K562 (cell line): Measurements from ENCODE around the gene TPK1. TPM values are rescaled to one million over a fixed set of nuclear protein-coding genes. Genes with fewer than 3 reads are reported as not detected.

Source experiments
- ARID2 ChIP-seq: fragments of 450-650 bp; IDR thresholded peaks from 2 replicates; pipeline ENCODE4 v1.6.1; 2017; ENCODE audit warnings: antibody characterized with exemption, mild to moderate bottlenecking
- CBX2 ChIP-seq: fragments of 200-600 bp; sonication (generic); IDR thresholded peaks from one replicate; pipeline ENCODE4 v1.6.1; 2012; ENCODE audit warnings: mild to moderate bottlenecking, low read length, inconsistent platforms; ENCODE audit not compliant: insufficient read depth, poor library complexity, severe bottlenecking
- HNRNPK ChIP-seq: fragments of 200-400 bp; formaldehyde crosslinking; IDR thresholded peaks from one replicate; pipeline ENCODE4 v1.6.1; 2018; ENCODE audit warnings: mild to moderate bottlenecking, low read depth, low read length; ENCODE audit not compliant: poor library complexity, severe bottlenecking
- HSF4 ChIP-seq: fragments of 250-450 bp; sonication (Bioruptor Pico); IDR thresholded peaks from 2 replicates; pipeline ENCODE4 v2.1.2; 2022; ENCODE audit warnings: mild to moderate bottlenecking, moderate library complexity, borderline replicate concordance
- ILK ChIP-seq: fragments of 450-650 bp; IDR thresholded peaks from 2 replicates; pipeline ENCODE4 v1.6.1; 2016; ENCODE audit warnings: missing genetic modification characterization, low read depth, mild to moderate bottlenecking, missing compliant biosample characterization, moderate library complexity, borderline replicate concordance
- KLF16 ChIP-seq: IDR thresholded peaks from 2 replicates; pipeline ENCODE4 v1.6.1; 2016; ENCODE audit warnings: antibody characterized with exemption
- LARP7 ChIP-seq: fragments of 450-650 bp; IDR thresholded peaks from 2 replicates; pipeline ENCODE4 v1.6.1; 2016
- MEF2A ChIP-seq: IDR thresholded peaks from 2 replicates; pipeline ENCODE4 v1.6.1; 2011; ENCODE audit warnings: low read depth, mild to moderate bottlenecking, low read length, moderate library complexity; ENCODE audit not compliant: control insufficient read depth
- NRF1 ChIP-seq, 2 experiments: fragments of 450-650 bp; IDR thresholded peaks in 1 of 2; conservative IDR thresholded peaks in 1 of 2; 2 replicates each; pipeline ENCODE4 v1.6.1; 2014; ENCODE audit warnings: mild to moderate bottlenecking in 2 of 2
- RAD51 ChIP-seq: fragments of 450-650 bp; IDR thresholded peaks from 2 replicates; pipeline ENCODE4 v1.7.1; 2016; ENCODE audit warnings: low read depth, mild to moderate bottlenecking, borderline replicate concordance
- SETDB1 ChIP-seq: IDR thresholded peaks from one replicate; pipeline ENCODE4 v1.6.1; 2012; ENCODE audit warnings: low read length, control low read depth, inconsistent platforms
- TEAD4 ChIP-seq, 2 experiments: sonication (generic) in 1 of 2; formaldehyde crosslinking in 1 of 2; IDR thresholded peaks; 2 replicates each; pipeline versions ENCODE4 v1.6.1 to v1.8.0; 2012 to 2022; ENCODE audit warnings: borderline replicate concordance in 1 of 2, inconsistent platforms in 1 of 2, low read length in 1 of 2, mild to moderate bottlenecking in 1 of 2, missing genetic modification reagents in 1 of 2
- XRCC3 ChIP-seq: fragments of 450-650 bp; IDR thresholded peaks from 2 replicates; pipeline ENCODE4 v1.6.1; 2017; ENCODE audit warnings: mild to moderate bottlenecking, moderate library complexity
- ZHX1 ChIP-seq: fragments of 150-350 bp; conservative IDR thresholded peaks from 2 replicates; pipeline ENCODE4 v1.6.1; 2014; ENCODE audit warnings: low read length
- ZNF668 ChIP-seq: fragments of 250-450 bp; sonication (Bioruptor Pico); IDR thresholded peaks from 2 replicates; pipeline ENCODE4 v1.8.0; 2022; ENCODE audit warnings: mild to moderate bottlenecking, inconsistent platforms
- ZNF699 ChIP-seq: fragments of 250-450 bp; sonication (Bioruptor Pico); IDR thresholded peaks from 2 replicates; pipeline ENCODE4 v1.8.0; 2021; ENCODE audit warnings: mild to moderate bottlenecking, moderate library complexity; ENCODE audit not compliant: insufficient replicate concordance
- ZSCAN29 ChIP-seq: fragments of 450-650 bp; IDR thresholded peaks from 2 replicates; pipeline ENCODE4 v1.6.1; 2017
- polyA plus RNA-seq, 8 experiments: library from polyadenylated mRNA; depleted of rRNA in 4 of 8; stranded (reverse) in 5 of 8; unstranded in 3 of 8; fragments of >200 nt; fragmentation: Nextera tagmentation in 2 of 8; fragmentation: Illumina TruSeq in 1 of 8; extraction: Ambion mirVana in 2 of 8; extraction: Trizol in 1 of 8; gene quantifications; 2 replicates each; pipeline versions ENCODE4 v1.2.1 to v1.2.3, GENCODE V29; 2011 to 2014; ENCODE audit warnings: inconsistent platforms in 1 of 8, missing spikeins in 1 of 8
- total RNA-seq, 7 experiments: library from RNA; depleted of rRNA in 6 of 7; stranded (reverse); fragments of >200 nt in 6 of 7; fragmentation: Illumina TruSeq in 2 of 7; extraction: Trizol in 2 of 7; gene quantifications; 2 replicates each; pipeline versions ENCODE4 v1.2.1 to v1.2.3, GENCODE V29; 2011 to 2021; ENCODE audit warnings: low replicate concordance in 1 of 7
- TF ChIP-seq, protein P1 (sequence below): IDR thresholded peaks from 2 replicates; pipeline ENCODE4 v1.6.1; 2012; ENCODE audit warnings: low read depth, low read length, improper control_type of control experiment, borderline replicate concordance
- TF ChIP-seq, protein P2 (sequence below): fragments of 250-450 bp; sonication (Bioruptor Pico); IDR thresholded peaks from 2 replicates; pipeline ENCODE4 v1.5.0; 2021
- TF ChIP-seq, protein P3 (sequence below): fragments of 250-450 bp; sonication (Bioruptor Pico); IDR thresholded peaks from 2 replicates; pipeline ENCODE4 v1.4.0; 2020; ENCODE audit warnings: mild to moderate bottlenecking, moderate library complexity

Gene TPK1
- total and polyA plus RNA-seq, 9 of the 15 experiments (the other 6 are each of a cell fraction or from before 2014, with no cell fraction given) = 5.1 to 16.2 (median 9.2) TPM

GRCh38 chr7:144835652-144836544 lies at the start of gene TPK1 (continued):
- no peak for TF ChIP-seq ARID2
- TF ChIP-seq LARP7 = 0 out of 2 replicates have a peak, but pooled peaks have one; percentile 33
- TF ChIP-seq, protein P1, sequence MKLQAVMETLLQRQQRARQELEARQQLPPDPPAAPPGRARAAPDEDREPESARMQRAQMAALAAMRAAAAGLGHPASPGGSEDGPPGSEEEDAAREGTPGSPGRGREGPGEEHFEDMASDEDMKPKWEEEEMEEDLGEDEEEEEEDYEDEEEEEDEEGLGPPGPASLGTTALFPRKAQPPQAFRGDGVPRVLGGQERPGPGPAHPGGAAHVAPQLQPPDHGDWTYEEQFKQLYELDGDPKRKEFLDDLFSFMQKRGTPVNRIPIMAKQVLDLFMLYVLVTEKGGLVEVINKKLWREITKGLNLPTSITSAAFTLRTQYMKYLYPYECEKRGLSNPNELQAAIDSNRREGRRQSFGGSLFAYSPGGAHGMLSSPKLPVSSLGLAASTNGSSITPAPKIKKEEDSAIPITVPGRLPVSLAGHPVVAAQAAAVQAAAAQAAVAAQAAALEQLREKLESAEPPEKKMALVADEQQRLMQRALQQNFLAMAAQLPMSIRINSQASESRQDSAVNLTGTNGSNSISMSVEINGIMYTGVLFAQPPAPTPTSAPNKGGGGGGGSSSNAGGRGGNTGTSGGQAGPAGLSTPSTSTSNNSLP = 0 out of 2 replicates have a peak, but pooled peaks have one; percentile 51
- TF ChIP-seq ZSCAN29 = peak; percentile 67; the same call in 1 of the 2 replicates
- TF ChIP-seq SETDB1 = peak; percentile 93
- no peak for TF ChIP-seq HSF4 (CRISPR knock-in tag)
- peak; percentile 47 to 68; a peak in 3 of 4 replicates for TF ChIP-seq NRF1 (conservative IDR thresholded peaks at IDR 0.05 in 1 of 2, IDR thresholded peaks at IDR 0.05 in 1 of 2)
- no peak for TF ChIP-seq HNRNPK
- no peak for TF ChIP-seq KLF16
- peak; percentile 89 for TF ChIP-seq ZHX1
- TF ChIP-seq ZNF668 (CRISPR knock-in tag) = 0 out of 2 replicates have a peak, but pooled peaks have one; percentile 37
- TF ChIP-seq CBX2 = no peak
- no peak for TF ChIP-seq ILK (tag)
- TF ChIP-seq MEF2A = no peak
- TF ChIP-seq, protein P2, sequence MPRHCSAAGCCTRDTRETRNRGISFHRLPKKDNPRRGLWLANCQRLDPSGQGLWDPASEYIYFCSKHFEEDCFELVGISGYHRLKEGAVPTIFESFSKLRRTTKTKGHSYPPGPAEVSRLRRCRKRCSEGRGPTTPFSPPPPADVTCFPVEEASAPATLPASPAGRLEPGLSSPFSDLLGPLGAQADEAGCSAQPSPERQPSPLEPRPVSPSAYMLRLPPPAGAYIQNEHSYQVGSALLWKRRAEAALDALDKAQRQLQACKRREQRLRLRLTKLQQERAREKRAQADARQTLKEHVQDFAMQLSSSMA = no peak; the same call in 1 of the 2 replicates
- TF ChIP-seq, protein P3, sequence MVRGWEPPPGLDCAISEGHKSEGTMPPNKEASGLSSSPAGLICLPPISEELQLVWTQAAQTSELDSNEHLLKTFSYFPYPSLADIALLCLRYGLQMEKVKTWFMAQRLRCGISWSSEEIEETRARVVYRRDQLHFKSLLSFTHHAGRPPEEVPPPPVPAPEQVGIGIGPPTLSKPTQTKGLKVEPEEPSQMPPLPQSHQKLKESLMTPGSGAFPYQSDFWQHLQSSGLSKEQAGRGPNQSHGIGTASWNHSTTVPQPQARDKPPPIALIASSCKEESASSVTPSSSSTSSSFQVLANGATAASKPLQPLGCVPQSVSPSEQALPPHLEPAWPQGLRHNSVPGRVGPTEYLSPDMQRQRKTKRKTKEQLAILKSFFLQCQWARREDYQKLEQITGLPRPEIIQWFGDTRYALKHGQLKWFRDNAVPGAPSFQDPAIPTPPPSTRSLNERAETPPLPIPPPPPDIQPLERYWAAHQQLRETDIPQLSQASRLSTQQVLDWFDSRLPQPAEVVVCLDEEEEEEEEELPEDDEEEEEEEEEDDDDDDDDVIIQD (CRISPR knock-in tag) = no peak
- no peak; the same call in 1 of the 2 replicates for TF ChIP-seq XRCC3
- no peak for TF ChIP-seq ZNF699 (CRISPR knock-in tag)
- TF ChIP-seq TEAD4 (IDR thresholded peaks at IDR 0.05; ENCODE audit: low read length) = no peak; the same call in 1 of the 2 replicates
- 0 out of 2 replicates have a peak, but pooled peaks have one; percentile 73 for TF ChIP-seq TEAD4 (CRISPR knock-in tag; IDR thresholded peaks at IDR 0.05; ENCODE audit: borderline replicate concordance)
- TF ChIP-seq RAD51 = peak; percentile 33; the same call in 1 of the 2 replicates
